KMS-11 (cell line): ENCODE measurements around the gene OPRL1.

Experiments used
- H2AFZ ChIP-seq: fragments of 200-600 bp; sonication (generic); 2 replicates; pipeline ENCODE4 v1.6.1; 2016; ENCODE audit warnings: antibody characterized with exemption, mixed run types, low read depth
- H3K27ac ChIP-seq: fragments of 200-600 bp; sonication (generic); 2 replicates; pipeline ENCODE4 v1.6.1; 2016; ENCODE audit warnings: mild to moderate bottlenecking, mixed run types
- H3K27me3 ChIP-seq: fragments of 200-600 bp; sonication (generic); 2 replicates; pipeline ENCODE4 v1.6.1; 2017; ENCODE audit warnings: mild to moderate bottlenecking, low read depth, mixed run types, moderate library complexity; ENCODE audit not compliant: insufficient read depth
- H3K36me3 ChIP-seq: fragments of 200-600 bp; sonication (generic); 2 replicates; pipeline ENCODE4 v1.6.1; 2017; ENCODE audit warnings: mild to moderate bottlenecking, mixed run types; ENCODE audit not compliant: insufficient read depth
- H3K4me1 ChIP-seq: fragments of 200-600 bp; sonication (generic); 2 replicates; pipeline ENCODE4 v1.6.1; 2016; ENCODE audit warnings: mild to moderate bottlenecking, low read depth, mixed run types; ENCODE audit not compliant: poor library complexity, severe bottlenecking
- H3K4me2 ChIP-seq: fragments of 200-600 bp; sonication (generic); 2 replicates; pipeline ENCODE4 v1.7.0; 2016; ENCODE audit warnings: mild to moderate bottlenecking, mixed run types
- H3K4me3 ChIP-seq: fragments of 200-600 bp; sonication (generic); IDR thresholded peaks from 2 replicates; pipeline ENCODE4 v1.6.1; 2017; ENCODE audit warnings: low read depth, low read length, mixed read lengths; ENCODE audit not compliant: insufficient read depth
- H3K79me2 ChIP-seq: fragments of 200-600 bp; sonication (generic); 2 replicates; pipeline ENCODE4 v1.6.1; 2016; ENCODE audit warnings: low read depth, mixed run types; ENCODE audit not compliant: insufficient read depth
- H3K9ac ChIP-seq: fragments of 200-600 bp; sonication (generic); 2 replicates; pipeline ENCODE4 v1.6.1; 2016; ENCODE audit warnings: mild to moderate bottlenecking, mixed run types
- H4K20me1 ChIP-seq: fragments of 200-600 bp; sonication (generic); 2 replicates; pipeline ENCODE4 v1.6.1; 2016; ENCODE audit warnings: mild to moderate bottlenecking, mixed run types; ENCODE audit not compliant: insufficient read depth
- CTCF ChIP-seq: fragments of 200-600 bp; sonication (generic); conservative IDR thresholded peaks from 2 replicates; pipeline ENCODE4 v1.6.1; 2017; ENCODE audit warnings: low read depth, mild to moderate bottlenecking, antibody characterized with exemption, low read length, moderate library complexity, mixed read lengths

The OPRL1 gene

DNA sequence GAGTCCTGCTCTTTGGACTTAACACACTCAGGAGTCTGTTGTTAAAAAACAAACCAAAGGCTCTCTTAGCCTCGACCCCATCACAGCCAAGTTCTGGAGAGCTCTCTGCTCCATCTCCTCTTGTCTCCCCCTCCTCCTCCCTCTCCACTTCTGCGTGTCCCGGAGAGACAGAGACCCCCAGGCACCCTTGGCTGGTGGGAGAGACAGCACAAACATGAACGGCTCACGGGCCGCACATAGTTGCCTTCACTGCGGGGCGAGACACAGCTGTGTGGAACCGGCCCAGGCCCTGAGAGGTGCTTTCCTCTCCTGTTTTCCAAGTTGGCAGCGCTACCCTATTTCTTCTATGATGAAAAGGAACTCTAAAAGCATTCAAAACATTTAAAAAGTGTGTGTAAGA, 61.1 kb downstream of the OPRL1 start:
- H3K4me1 ChIP-seq: no peaks in the 10 kb centered on the region
- H3K4me2 ChIP-seq: no peak overlapping the region
- peaks cover 70% of the 10 kb centered on the region for H3K27me3 ChIP-seq
- H3K79me2 ChIP-seq: no peaks in the 10 kb centered on the region
- H2AFZ ChIP-seq: no peak overlapping the region
- no peaks in the 10 kb centered on the region for H3K36me3 ChIP-seq
- no peak overlapping the region for H3K27ac ChIP-seq
- no peaks in the 10 kb centered on the region for H4K20me1 ChIP-seq
- no peak overlapping the region for H3K4me3 ChIP-seq
- no peak for TF ChIP-seq CTCF
- no peak overlapping the region for H3K9ac ChIP-seq

DNA sequence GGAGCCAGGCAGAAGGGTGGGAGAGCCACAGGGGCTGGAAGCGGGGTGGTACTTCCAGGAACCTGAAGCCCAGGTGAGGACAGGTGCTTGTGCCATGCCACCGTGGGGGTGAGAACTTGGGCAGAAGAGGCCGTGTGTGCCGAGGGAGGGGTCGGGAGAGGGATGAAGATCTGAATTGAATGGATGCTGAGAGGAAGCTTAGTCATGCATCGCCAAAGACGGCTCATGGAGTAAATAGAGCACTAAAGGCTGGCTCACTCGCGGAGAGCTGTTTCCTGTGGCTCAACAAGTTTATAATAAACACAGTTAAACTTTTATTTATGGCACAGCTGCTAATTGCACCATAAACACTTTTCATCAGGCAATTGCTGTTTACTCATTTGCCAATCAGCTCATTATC, 62.7 kb downstream of the OPRL1 start:
- Histone ChIP-seq H2AFZ (no peak overlapping the region), H3K79me2 (no peaks in the 10 kb centered on the region), H3K27ac (no peak overlapping the region), H3K4me1 (no peaks in the 10 kb centered on the region), H4K20me1 (no peaks in the 10 kb centered on the region), H3K27me3 (peaks cover 69% of the 10 kb centered on the region), H3K9ac (no peak overlapping the region), H3K4me3 (no peak overlapping the region), H3K4me2 (no peak overlapping the region), H3K36me3 (no peaks in the 10 kb centered on the region)
- TF ChIP-seq CTCF: no peak

DNA sequence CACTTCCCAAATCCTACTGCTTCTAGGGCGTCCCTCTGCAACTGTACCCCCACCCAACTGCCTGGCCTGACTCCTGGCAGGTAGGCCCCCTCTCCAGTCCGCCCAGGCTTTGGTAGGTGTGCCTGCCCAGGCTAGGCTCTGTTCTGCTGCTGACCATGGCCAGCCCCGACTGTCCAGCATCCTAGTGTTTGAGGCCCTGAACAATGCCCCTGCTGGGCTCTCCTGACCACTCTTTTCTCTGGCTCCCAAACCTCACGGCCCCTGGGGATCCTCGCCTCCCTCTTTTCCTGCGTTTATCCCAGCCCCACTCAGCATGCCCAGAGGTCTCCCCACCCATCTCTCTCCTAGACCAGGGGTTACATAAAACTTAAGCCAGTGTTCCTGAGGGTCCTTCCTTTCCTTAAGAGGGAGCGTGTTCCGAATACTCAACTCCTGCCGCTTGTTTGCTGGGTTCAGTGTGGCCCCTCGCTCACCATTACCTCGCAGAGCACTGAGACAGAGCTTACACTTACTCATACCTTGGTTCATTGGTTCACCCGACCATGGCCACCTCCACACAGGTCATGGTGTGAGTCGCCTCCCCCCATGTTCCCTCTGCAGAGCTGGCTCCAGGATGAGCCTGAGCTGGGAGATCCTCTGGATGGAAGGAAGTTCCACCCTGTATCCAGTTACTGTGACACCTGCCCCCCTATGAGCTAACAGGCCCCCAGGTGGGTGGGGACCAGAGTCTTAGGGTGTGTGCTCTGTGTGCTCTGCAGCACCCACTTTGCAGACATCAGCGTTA, 63.3 kb downstream of the OPRL1 start:
- H3K4me2 ChIP-seq: no peak overlapping the region
- H3K27me3 ChIP-seq: peaks cover 70% of the 10 kb centered on the region

DNA sequence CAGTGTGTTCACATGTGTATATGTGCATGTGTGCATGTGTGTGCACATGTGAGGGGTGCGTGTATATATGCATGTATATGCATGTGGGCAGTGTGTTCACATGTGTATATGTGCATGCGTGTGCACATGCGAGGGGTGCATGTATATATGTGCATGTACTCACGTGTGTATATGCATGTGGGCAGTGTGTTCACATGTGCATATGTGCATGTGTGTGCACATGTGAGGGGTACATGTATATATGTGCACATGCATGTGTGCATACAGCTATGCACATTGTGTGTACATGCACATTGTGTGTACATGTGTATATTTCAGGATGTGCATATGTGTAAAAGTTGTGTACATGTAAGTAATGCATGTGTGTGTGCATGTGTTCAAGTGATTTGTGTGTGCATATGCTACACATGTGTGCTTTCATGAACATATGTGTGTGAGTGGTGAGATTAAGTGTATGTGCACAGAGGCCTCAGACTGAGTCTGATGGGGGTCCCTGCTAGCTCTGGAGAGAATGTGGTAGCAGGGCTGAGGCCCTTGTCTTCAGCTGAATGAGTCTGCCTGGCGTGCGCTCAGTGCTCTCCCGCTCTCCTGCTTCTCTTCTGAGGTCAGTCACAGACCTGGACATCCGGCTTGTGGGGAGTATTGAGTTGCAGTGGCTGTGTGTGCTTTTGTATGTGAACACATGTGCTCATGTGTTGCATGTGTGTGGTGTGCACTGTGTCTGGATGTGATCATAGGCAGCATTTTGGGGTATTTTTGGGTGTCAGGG, 64.4 kb downstream of the OPRL1 start:
- Histone ChIP-seq H3K36me3 (no peaks in the 10 kb centered on the region), H3K27me3 (peaks cover 70% of the 10 kb centered on the region), H3K4me1 (no peaks in the 10 kb centered on the region), H3K27ac (no peak overlapping the region), H3K9ac (no peak overlapping the region), H4K20me1 (no peaks in the 10 kb centered on the region), H3K4me3 (no peak overlapping the region), H3K79me2 (no peaks in the 10 kb centered on the region), H2AFZ (no peak overlapping the region), H3K4me2 (no peak overlapping the region)
- TF ChIP-seq CTCF: no peak

More for the DNA sequence above, 63.3 kb downstream of the OPRL1 start:
- H3K9ac ChIP-seq: no peak overlapping the region
- H3K79me2 ChIP-seq: no peaks in the 10 kb centered on the region
- H2AFZ ChIP-seq: no peak overlapping the region
- no peaks in the 10 kb centered on the region for H4K20me1 ChIP-seq
- no peaks in the 10 kb centered on the region for H3K4me1 ChIP-seq
- H3K4me3 ChIP-seq: no peak overlapping the region
- H3K27ac ChIP-seq: no peak overlapping the region
- no peak for TF ChIP-seq CTCF
- no peaks in the 10 kb centered on the region for H3K36me3 ChIP-seq
